Endothelial cell of umbilical vein (primary cell): ENCODE measurements around the gene MSL3B.

Experiments used
- BruUV-seq: library from RNA; stranded (reverse); fragments of 400-500 nt; replicated peaks from 2 replicates; lab custom pipeline; 2021; lab: Mats Ljungman, UMichigan
- CTCF ChIA-PET: fragments of 300-600, 350-600 bp; sonication (Branson Sonifier 250); formaldehyde crosslinking; loops from one replicate; lab custom pipeline; 2021; ENCODE audit warnings: antibody characterized with exemption, inconsistent platforms; lab: Charles Lee
- POLR2A ChIA-PET: fragments of 300-600, 350-600 bp; sonication (Branson Sonifier 250); formaldehyde crosslinking; loops from one replicate; lab custom pipeline; 2021; ENCODE audit warnings: antibody characterized with exemption, inconsistent platforms; lab: Charles Lee
- DNase-seq: peaks from one replicate; pipeline ENCODE4 v3.0.0-alpha.2; 2011; ENCODE audit warnings: low read depth, low spot score
- FAIRE-seq: peaks from 2 replicates; lab custom pipeline; 2011; peaks lifted over from hg19 to GRCh38; lab: Jason Lieb, UNC
- H2AFZ ChIP-seq: 2 replicates; pipeline ENCODE4 v1.6.0; 2012; ENCODE audit warnings: low read depth, low read length, control low read depth, inconsistent platforms
- H3K27ac ChIP-seq: 2 replicates; pipeline ENCODE4 v1.5.1; 2011; ENCODE audit warnings: low read depth, mild to moderate bottlenecking, control low read depth, low read length, moderate library complexity; ENCODE audit not compliant: insufficient read depth
- H3K27me3 ChIP-seq, 2 experiments: 2 replicates each; pipeline versions ENCODE4 v1.6.0 to v1.6.1; 2011; ENCODE audit warnings: low read length in 2 of 2, mixed read lengths in 1 of 2; ENCODE audit not compliant: control insufficient read depth in 2 of 2, insufficient read depth in 2 of 2
- H3K36me3 ChIP-seq, 2 experiments: 2 replicates in 1 of 2; 3 replicates in 1 of 2; pipeline ENCODE4 v1.5.1; 2011; ENCODE audit warnings: low read length in 2 of 2, mild to moderate bottlenecking in 1 of 2, moderate library complexity in 1 of 2; ENCODE audit not compliant: control insufficient read depth in 2 of 2, insufficient read depth in 2 of 2; ENCODE audit errors: extremely low read depth in 1 of 2
- H3K4me1 ChIP-seq: 3 replicates; pipeline ENCODE4 v1.5.1; 2011; ENCODE audit warnings: mild to moderate bottlenecking, low read length; ENCODE audit not compliant: control insufficient read depth, insufficient read depth; ENCODE audit errors: extremely low read depth
- H3K4me2 ChIP-seq: 2 replicates; pipeline ENCODE4 v1.6.1; 2011; ENCODE audit warnings: low read length, control low read depth, mixed read lengths; ENCODE audit not compliant: insufficient read depth
- H3K4me3 ChIP-seq, 3 experiments: fragments of 200-600 bp in 1 of 3; sonication (generic), shearing (Covaris generic) in 1 of 3; replicated peaks in 1 of 3; 2 replicates each; pipeline ENCODE4 v1.5.1; 2011 to 2016; ENCODE audit warnings: control low read depth in 3 of 3, low read length in 3 of 3, mild to moderate bottlenecking in 2 of 3, inconsistent platforms in 1 of 3, low read depth in 1 of 3, moderate library complexity in 1 of 3; ENCODE audit not compliant: insufficient read depth in 1 of 3
- H3K79me2 ChIP-seq: 2 replicates; pipeline ENCODE4 v1.6.0; 2012; ENCODE audit warnings: low read length, inconsistent platforms; ENCODE audit not compliant: control insufficient read depth, insufficient read depth
- H3K9ac ChIP-seq: replicated peaks from 2 replicates; pipeline ENCODE3; 2011; ENCODE audit warnings: low read length, control low read depth; ENCODE audit not compliant: insufficient read depth; ENCODE audit errors: extremely low read depth
- H3K9me1 ChIP-seq: replicated peaks from 3 replicates; pipeline ENCODE4 v1.6.0; 2011; ENCODE audit warnings: mild to moderate bottlenecking, low read length; ENCODE audit not compliant: control insufficient read depth, insufficient read depth; ENCODE audit errors: extremely low read depth
- H3K9me3 ChIP-seq: replicated peaks from 2 replicates; pipeline ENCODE4 v1.5.1; 2012; ENCODE audit warnings: low read length, inconsistent platforms; ENCODE audit not compliant: control insufficient read depth, insufficient read depth
- H4K20me1 ChIP-seq: replicated peaks from 2 replicates; pipeline ENCODE3; 2011; ENCODE audit warnings: mild to moderate bottlenecking, low read length; ENCODE audit not compliant: control insufficient read depth, insufficient read depth; ENCODE audit errors: extremely low read depth
- CTCF ChIP-seq, 2 donors: IDR thresholded peaks; 1 replicate in 1 of 2; 2 replicates in 1 of 2; pipeline ENCODE4 v1.5.1; 2011; ENCODE audit warnings: low read length in 2 of 2, mild to moderate bottlenecking in 2 of 2, moderate library complexity in 2 of 2, control low read depth in 1 of 2, inconsistent platforms in 1 of 2, low read depth in 1 of 2; ENCODE audit not compliant: insufficient read depth in 1 of 2; ENCODE audit errors: extremely low read depth in 1 of 2
- EZH2 ChIP-seq: IDR thresholded peaks from 2 replicates; pipeline ENCODE4 v1.6.1; 2012; ENCODE audit warnings: borderline replicate concordance, low read depth, mild to moderate bottlenecking, moderate library complexity, low read length, inconsistent platforms; ENCODE audit not compliant: severe bottlenecking
- FOS ChIP-seq: IDR thresholded peaks from 2 replicates; pipeline ENCODE4 v1.6.1; 2011; ENCODE audit warnings: mild to moderate bottlenecking, low read length, moderate library complexity, borderline replicate concordance; ENCODE audit not compliant: insufficient read depth
- GATA2 ChIP-seq: IDR thresholded peaks from 2 replicates; pipeline ENCODE4 v1.7.0; 2011; ENCODE audit warnings: low read depth, mild to moderate bottlenecking, moderate library complexity, mixed read lengths, low read length; ENCODE audit not compliant: insufficient read length, insufficient read depth
- JUN ChIP-seq: IDR thresholded peaks from 2 replicates; pipeline ENCODE4 v1.6.1; 2011; ENCODE audit warnings: borderline replicate concordance, low read depth; ENCODE audit not compliant: insufficient read length, insufficient read depth
- MYC ChIP-seq: IDR thresholded peaks from one replicate; pipeline ENCODE4 v1.6.1; 2011; ENCODE audit warnings: mild to moderate bottlenecking, low read depth, low read length
- POLR2A ChIP-seq: IDR thresholded peaks from 2 replicates; pipeline ENCODE4 v1.6.1; 2012; ENCODE audit warnings: low read depth, mild to moderate bottlenecking, control low read depth, low read length
- POLR2AphosphoS5 ChIP-seq: IDR thresholded peaks from 2 replicates; pipeline ENCODE4 v1.6.1; 2012; ENCODE audit warnings: low read depth, mild to moderate bottlenecking, control low read depth, low read length, moderate library complexity; ENCODE audit not compliant: insufficient read depth
- dilution Hi-C: fragments of 300-500 bp; cut with MboI; formaldehyde crosslinking; loops from one replicate; pipeline ENCODE4 v1.15.0; 2019; ENCODE audit warnings: low sequenced_read_pairs; ENCODE audit not compliant: extremely low pct_ligation_motif_present
- intact Hi-C: fragments of 100-400 bp; cut with micrococcal nuclease; formaldehyde crosslinking; loops from one replicate; pipeline ENCODE4 v1.10.0; 2022
- TF ChIP-seq, protein P1 (sequence below): IDR thresholded peaks from 2 replicates; pipeline ENCODE4 v1.6.1; 2011; ENCODE audit not compliant: insufficient read depth, insufficient read length

The MSL3B gene

DNA sequence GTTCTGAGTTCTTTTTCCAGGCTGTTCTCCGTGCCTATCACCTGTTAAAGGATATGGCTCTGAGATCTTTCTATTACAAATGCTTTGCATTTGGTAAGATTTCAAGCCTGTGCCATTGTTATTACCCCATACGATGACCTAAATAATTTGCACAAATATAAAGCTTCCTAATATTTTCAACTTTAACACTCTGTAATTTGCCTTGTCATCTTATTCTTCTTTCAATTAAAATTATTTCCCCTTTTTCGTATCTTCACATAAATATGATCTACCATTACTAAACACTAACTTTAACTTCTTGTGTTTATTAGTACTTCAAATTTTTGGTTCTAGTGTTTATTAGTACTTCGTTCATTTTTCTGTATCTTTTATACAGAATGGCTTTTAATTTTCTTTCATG lies 3.2 kb upstream of the MSL3B start:
- TF ChIP-seq JUN (no peak), GATA2 (no peak), MYC (no peak), EZH2 (no peak), POLR2AphosphoS5 (no peak), CTCF (IDR thresholded peaks at IDR 0.05; ENCODE audit: extremely low read depth in 1 of 2, insufficient read depth in 1 of 2, low read depth in 1 of 2, low read length in 2 of 2) (no peak), POLR2A (no peak), FOS (no peak)
- TF ChIP-seq, protein P1, sequence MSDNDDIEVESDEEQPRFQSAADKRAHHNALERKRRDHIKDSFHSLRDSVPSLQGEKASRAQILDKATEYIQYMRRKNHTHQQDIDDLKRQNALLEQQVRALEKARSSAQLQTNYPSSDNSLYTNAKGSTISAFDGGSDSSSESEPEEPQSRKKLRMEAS: no peak
- POLR2A ChIA-PET: no interaction called here
- no peak for DNase-seq
- dilution Hi-C loops: no loop called here
- FAIRE-seq: no peak
- BruUV-seq: no TSS peak
- Histone ChIP-seq H3K9me3 (no peaks in the 10 kb centered on the region), H3K9ac (no peak overlapping the region), H3K79me2 (no peaks in the 10 kb centered on the region), H3K4me3 (no peak overlapping the region), H3K9me1 (no peaks in the 10 kb centered on the region), H3K27ac (no peak overlapping the region), H3K4me1 (peaks cover 5% of the 10 kb centered on the region), H3K4me2 (no peak overlapping the region), H2AFZ (no peak overlapping the region), H4K20me1 (no peaks in the 10 kb centered on the region), H3K36me3 (no peaks in the 10 kb centered on the region), H3K27me3 (peaks cover 7 to 34% of the 10 kb centered on the region in 2 experiments)
- CTCF ChIA-PET: interaction anchor here (0.8 kb wide), 1 partner anchor 8 kb away, joined by 4 read pairs; no protein-coding TSS in a partner anchor
- intact Hi-C loops: no loop called here
